IMR-90 (cell line): Measurements from ENCODE around the gene IL1RAPL1. TPM values are rescaled to one million over a fixed set of nuclear protein-coding genes. Genes with fewer than 3 reads are reported as not detected.

Experiments used
- ATAC-seq: fragments of 200-7000 bp; cut with Tn5 transposase; 2 replicates; pipeline ENCODE4 v1.9.1; 2020; ENCODE audit warnings: low read depth, mild to moderate bottlenecking, moderate library complexity
- BruUV-seq: library from RNA; stranded (reverse); fragments of 400-500 nt; replicated peaks from 2 replicates; lab custom pipeline; 2021; lab: Mats Ljungman, UMichigan
- CTCF ChIA-PET: fragments of 300-600 bp; formaldehyde crosslinking; extraction: SDS; loops from one replicate; lab custom pipeline; 2021; ENCODE audit warnings: antibody characterized with exemption; lab: Yijun Ruan, JAX
- POLR2A ChIA-PET: fragments of 300-600 bp; sonication (Branson Sonifier 250); formaldehyde crosslinking; loops from one replicate; lab custom pipeline; 2022; ENCODE audit warnings: antibody characterized with exemption; ENCODE audit not compliant: unreplicated experiment; lab: Charles Lee
- DNase-seq: peaks from one replicate; pipeline ENCODE4 v3.0.0; 2013
- H2AFZ ChIP-seq: replicated peaks from 2 replicates; pipeline ENCODE3; 2013; ENCODE audit warnings: low read length, mild to moderate bottlenecking; ENCODE audit not compliant: poor library complexity
- H2AK5ac ChIP-seq: 2 replicates; pipeline ENCODE4 v1.6.1; 2013; ENCODE audit warnings: low read depth, low read length, inconsistent platforms
- H2AK9ac ChIP-seq: replicated peaks from 2 replicates; pipeline ENCODE3; 2013; ENCODE audit warnings: mild to moderate bottlenecking, low read depth, low read length, moderate library complexity; ENCODE audit not compliant: poor library complexity
- H2BK120ac ChIP-seq: 2 replicates; pipeline ENCODE4 v1.6.1; 2013; ENCODE audit warnings: low read depth, low read length, inconsistent platforms
- H2BK15ac ChIP-seq: 3 replicates; pipeline ENCODE4 v1.6.1; 2013; ENCODE audit warnings: low read depth, low read length, inconsistent platforms
- H2BK20ac ChIP-seq: 2 replicates; pipeline ENCODE4 v1.6.1; 2013; ENCODE audit warnings: low read depth, mild to moderate bottlenecking, inconsistent platforms, low read length, moderate library complexity
- H2BK5ac ChIP-seq: 2 replicates; pipeline ENCODE4 v1.6.1; 2013; ENCODE audit warnings: mild to moderate bottlenecking, low read depth, low read length, inconsistent platforms; ENCODE audit not compliant: poor library complexity, severe bottlenecking
- H3K14ac ChIP-seq: replicated peaks from 2 replicates; pipeline ENCODE4 v1.6.1; 2013; ENCODE audit warnings: low read depth, low read length, inconsistent platforms
- H3K18ac ChIP-seq: 2 replicates; pipeline ENCODE4 v1.6.1; 2013; ENCODE audit warnings: low read depth, low read length, control low read depth
- H3K23ac ChIP-seq: 2 replicates; pipeline ENCODE4 v1.6.1; 2013; ENCODE audit warnings: low read depth, low read length, inconsistent platforms
- H3K27ac ChIP-seq: 2 replicates; pipeline ENCODE4 v1.5.1; 2013; ENCODE audit warnings: mild to moderate bottlenecking, control low read depth, low read length; ENCODE audit not compliant: insufficient read depth
- H3K27me3 ChIP-seq: 2 replicates; pipeline ENCODE4 v1.6.1; 2013; ENCODE audit warnings: low read length; ENCODE audit not compliant: control insufficient read depth, insufficient read depth
- H3K36me3 ChIP-seq: 2 replicates; pipeline ENCODE4 v1.6.1; 2013; ENCODE audit warnings: low read length, mixed read lengths; ENCODE audit not compliant: control insufficient read depth, insufficient read depth
- H3K4ac ChIP-seq: 2 replicates; pipeline ENCODE4 v1.6.1; 2013; ENCODE audit warnings: low read depth, low read length, inconsistent platforms
- H3K4me1 ChIP-seq: 2 replicates; pipeline ENCODE4 v1.6.1; 2013; ENCODE audit warnings: low read length, mixed read lengths; ENCODE audit not compliant: control insufficient read depth, insufficient read depth
- H3K4me2 ChIP-seq: 2 replicates; pipeline ENCODE4 v1.6.1; 2013; ENCODE audit warnings: low read depth, mild to moderate bottlenecking, control low read depth, low read length, moderate library complexity
- H3K4me3 ChIP-seq: 2 replicates; pipeline ENCODE4 v1.5.1; 2013; ENCODE audit warnings: low read depth, mild to moderate bottlenecking, control low read depth, low read length, moderate library complexity; ENCODE audit not compliant: insufficient read depth
- H3K56ac ChIP-seq: 2 replicates; pipeline ENCODE4 v1.6.1; 2013; ENCODE audit warnings: low read length, inconsistent platforms; ENCODE audit not compliant: insufficient read depth; ENCODE audit errors: extremely low read depth
- H3K79me1 ChIP-seq, 2 experiments: 2 replicates each; pipeline ENCODE4 v1.6.1; 2013; ENCODE audit warnings: low read length in 2 of 2, inconsistent platforms in 1 of 2, low read depth in 1 of 2
- H3K9ac ChIP-seq: 2 replicates; pipeline ENCODE4 v1.6.1; 2013; ENCODE audit warnings: low read depth, low read length, control low read depth
- H3K9me1 ChIP-seq: 2 replicates; pipeline ENCODE4 v1.6.1; 2013; ENCODE audit warnings: low read length, inconsistent platforms; ENCODE audit not compliant: insufficient read depth
- H3K9me3 ChIP-seq: 2 replicates; pipeline ENCODE4 v1.6.1; 2013; ENCODE audit warnings: low read length; ENCODE audit not compliant: control insufficient read depth, insufficient read depth
- H4K20me1 ChIP-seq: 2 replicates; pipeline ENCODE4 v1.6.1; 2013; ENCODE audit warnings: low read length, inconsistent platforms; ENCODE audit not compliant: insufficient read depth
- H4K5ac ChIP-seq: 2 replicates; pipeline ENCODE4 v1.6.1; 2013; ENCODE audit warnings: mild to moderate bottlenecking, low read depth, low read length, control low read depth
- H4K8ac ChIP-seq, 2 experiments: 2 replicates each; pipeline ENCODE4 v1.6.1; 2013; ENCODE audit warnings: low read depth in 2 of 2, low read length in 2 of 2, control low read depth in 1 of 2, inconsistent platforms in 1 of 2
- H4K91ac ChIP-seq: 2 replicates; pipeline ENCODE4 v1.6.1; 2013; ENCODE audit warnings: low read depth, low read length, inconsistent platforms; ENCODE audit not compliant: insufficient read depth
- BHLHE40 ChIP-seq: fragments of 150-350 bp; IDR thresholded peaks from 2 replicates; pipeline ENCODE4 v1.6.1; 2016; ENCODE audit warnings: mild to moderate bottlenecking, low read depth, low read length
- CEBPB ChIP-seq: IDR thresholded peaks from 2 replicates; pipeline ENCODE4 v1.6.1; 2012; ENCODE audit warnings: low read depth, low read length, improper control_type of control experiment
- CHD1 ChIP-seq: IDR thresholded peaks from 2 replicates; pipeline ENCODE4 v1.6.1; 2012; ENCODE audit warnings: low read depth, low read length, improper control_type of control experiment
- ELK1 ChIP-seq: fragments of 150-350 bp; IDR thresholded peaks from 2 replicates; pipeline ENCODE4 v1.6.1; 2016; ENCODE audit warnings: low read depth, mild to moderate bottlenecking, low read length, moderate library complexity, borderline replicate concordance
- FOS ChIP-seq: fragments of 150-350 bp; IDR thresholded peaks from 2 replicates; pipeline ENCODE4 v1.6.1; 2016; ENCODE audit warnings: low read depth, low read length
- MAFK ChIP-seq: IDR thresholded peaks from 2 replicates; pipeline ENCODE4 v1.6.1; 2012; ENCODE audit warnings: low read depth, low read length, improper control_type of control experiment
- MAZ ChIP-seq: IDR thresholded peaks from 2 replicates; pipeline ENCODE4 v1.6.1; 2012; ENCODE audit warnings: low read depth, mild to moderate bottlenecking, low read length, improper control_type of control experiment, moderate library complexity, borderline replicate concordance
- MXI1 ChIP-seq: IDR thresholded peaks from 2 replicates; pipeline ENCODE4 v1.6.1; 2012; ENCODE audit warnings: low read depth, mild to moderate bottlenecking, low read length, moderate library complexity, borderline replicate concordance
- NFE2L2 ChIP-seq: fragments of 150-350 bp; IDR thresholded peaks from 2 replicates; pipeline ENCODE4 v1.6.1; 2016; ENCODE audit warnings: low read depth, mild to moderate bottlenecking, low read length
- POLR2A ChIP-seq: IDR thresholded peaks from 2 replicates; pipeline ENCODE4 v1.6.1; 2012; ENCODE audit warnings: mild to moderate bottlenecking, low read depth, low read length
- RAD21 ChIP-seq: IDR thresholded peaks from 2 replicates; pipeline ENCODE4 v1.6.1; 2012; ENCODE audit warnings: low read length, improper control_type of control experiment
- RCOR1 ChIP-seq: IDR thresholded peaks from 2 replicates; pipeline ENCODE4 v1.6.1; 2012; ENCODE audit warnings: mild to moderate bottlenecking, low read length, improper control_type of control experiment; ENCODE audit not compliant: insufficient replicate concordance
- RFX5 ChIP-seq: IDR thresholded peaks from 2 replicates; pipeline ENCODE4 v1.8.0; 2012; ENCODE audit warnings: low read depth, mild to moderate bottlenecking, low read length, moderate library complexity
- SMC3 ChIP-seq: fragments of 150-350 bp; IDR thresholded peaks from 2 replicates; pipeline ENCODE4 v1.6.1; 2016; ENCODE audit warnings: low read depth, mild to moderate bottlenecking, antibody characterized with exemption, low read length, moderate library complexity
- USF2 ChIP-seq: fragments of 150-350 bp; IDR thresholded peaks from 2 replicates; pipeline ENCODE4 v1.6.1; 2017; ENCODE audit warnings: mild to moderate bottlenecking, antibody characterized with exemption, low read length, low read depth
- WGBS, 2 experiments: methylation state at CpG; one replicate each; pipeline versions ENCODE4 v1.1.5 to v1.1.7; 2013; ENCODE audit warnings: missing lambda C conversion rate in 2 of 2; ENCODE audit not compliant: insufficient read length in 1 of 2; ENCODE audit errors: extremely low coverage in 2 of 2; 5-methylcytosine and 5-hydroxymethylcytosine counted together
- dilution Hi-C: fragments of 300-500 bp; cut with HindIII; formaldehyde crosslinking; loops from one replicate; pipeline ENCODE4 v1.14.3; 2018; ENCODE audit warnings: low sequenced_read_pairs; ENCODE audit not compliant: unreplicated experiment
- in situ Hi-C: fragments of 300-500 bp; cut with MboI; formaldehyde crosslinking; loops from 3 replicates; pipeline ENCODE4 v1.14.3; 2019; ENCODE audit warnings: low sequenced_read_pairs, inconsistent platforms, mixed read lengths
- intact Hi-C: fragments of 100-400 bp; cut with micrococcal nuclease; formaldehyde crosslinking; loops from 2 replicates; pipeline ENCODE4 v1.10.0; 2022
- polyA plus RNA-seq, 3 experiments: library from polyadenylated mRNA; depleted of rRNA; stranded (reverse); fragments of >200 nt; gene quantifications; 2 replicates each; pipeline ENCODE4 v1.2.3, GENCODE V29; 2012; ENCODE audit warnings: low replicate concordance in 1 of 3
- total RNA-seq: library from RNA; depleted of rRNA; stranded (reverse); fragments of >200 nt; gene quantifications from 2 replicates; pipeline ENCODE4 v1.2.3, GENCODE V29; 2012
- TF ChIP-seq, protein P1 (sequence below): conservative IDR thresholded peaks from 2 replicates; pipeline ENCODE4 v1.5.1; 2012; ENCODE audit warnings: mild to moderate bottlenecking, low read depth, low read length, improper control_type of control experiment

IL1RAPL1 gene
- total and polyA plus RNA-seq, 2 of the 4 experiments (the other 2 are of a cell fraction) = 1.5 to 9.0 TPM

DNA sequence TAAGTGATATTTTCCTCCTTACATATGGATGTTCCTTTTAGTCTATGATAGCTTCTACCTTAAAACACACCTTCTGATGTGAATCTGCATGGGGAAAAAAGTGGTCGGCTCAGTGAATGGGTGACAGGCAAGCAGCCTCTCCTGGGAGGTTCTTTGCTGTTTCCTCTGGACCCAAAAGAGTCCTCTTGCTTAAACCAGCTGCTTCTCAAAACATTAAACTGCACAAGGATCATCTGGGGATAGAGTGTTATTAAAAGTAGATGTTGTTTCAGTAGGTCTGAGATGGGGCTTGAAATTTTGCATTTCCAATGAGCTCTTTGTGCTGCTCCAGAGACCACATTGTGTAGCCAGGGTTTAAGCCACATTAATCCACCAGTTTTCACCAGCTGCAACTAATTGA, 452.9 kb downstream of the IL1RAPL1 start:
- CTCF ChIA-PET = interaction anchor here (0.5 kb wide), 1 partner anchor 438 kb away, joined by 5 read pairs; no protein-coding TSS in a partner anchor
- Histone ChIP-seq H2BK5ac (no peak overlapping the region), H4K5ac (no peak overlapping the region), H3K9me3 (no peaks in the 10 kb centered on the region), H3K4me3 (no peak overlapping the region), H2AK9ac (no peak overlapping the region), H2BK15ac (no peak overlapping the region), H3K9me1 (no peaks in the 10 kb centered on the region), H3K18ac (no peak overlapping the region), H2AFZ (no peak overlapping the region), H3K9ac (no peak overlapping the region), H2AK5ac (no peak overlapping the region), H4K20me1 (no peaks in the 10 kb centered on the region), H2BK120ac (no peak overlapping the region), H3K14ac (no peak overlapping the region), H3K4ac (no peak overlapping the region), H3K4me2 (no peak overlapping the region), H3K56ac (no peak overlapping the region), H2BK20ac (no peak overlapping the region), H4K91ac (no peak overlapping the region), H3K79me1 (no peaks in the 10 kb centered on the region), H3K23ac (no peak overlapping the region), H3K36me3 (no peaks in the 10 kb centered on the region), H4K8ac (no peak overlapping the region), H3K27ac (no peak overlapping the region), H3K4me1 (no peaks in the 10 kb centered on the region), H3K27me3 (no peaks in the 10 kb centered on the region)
- intact Hi-C loops = loop anchor here (5.0 kb wide), 1 partner anchor 453 kb away; the partner anchor contains the start of gene IL1RAPL1
- no TSS peak for BruUV-seq
- DNase-seq (no peak), ATAC-seq (no peak)
- dilution Hi-C loops = no loop called here
- WGBS, 2 experiments = no CpG with 5 or more reads among the region's 1 CpG
- TF ChIP-seq RFX5 (no peak), BHLHE40 (no peak), SMC3 (no peak), ELK1 (no peak), POLR2A (no peak), CHD1 (no peak), MAZ (no peak), USF2 (no peak), NFE2L2 (no peak), FOS (no peak), MAFK (no peak), MXI1 (no peak), CEBPB (no peak), RAD21 (no peak), RCOR1 (no peak)
- TF ChIP-seq, protein P1, sequence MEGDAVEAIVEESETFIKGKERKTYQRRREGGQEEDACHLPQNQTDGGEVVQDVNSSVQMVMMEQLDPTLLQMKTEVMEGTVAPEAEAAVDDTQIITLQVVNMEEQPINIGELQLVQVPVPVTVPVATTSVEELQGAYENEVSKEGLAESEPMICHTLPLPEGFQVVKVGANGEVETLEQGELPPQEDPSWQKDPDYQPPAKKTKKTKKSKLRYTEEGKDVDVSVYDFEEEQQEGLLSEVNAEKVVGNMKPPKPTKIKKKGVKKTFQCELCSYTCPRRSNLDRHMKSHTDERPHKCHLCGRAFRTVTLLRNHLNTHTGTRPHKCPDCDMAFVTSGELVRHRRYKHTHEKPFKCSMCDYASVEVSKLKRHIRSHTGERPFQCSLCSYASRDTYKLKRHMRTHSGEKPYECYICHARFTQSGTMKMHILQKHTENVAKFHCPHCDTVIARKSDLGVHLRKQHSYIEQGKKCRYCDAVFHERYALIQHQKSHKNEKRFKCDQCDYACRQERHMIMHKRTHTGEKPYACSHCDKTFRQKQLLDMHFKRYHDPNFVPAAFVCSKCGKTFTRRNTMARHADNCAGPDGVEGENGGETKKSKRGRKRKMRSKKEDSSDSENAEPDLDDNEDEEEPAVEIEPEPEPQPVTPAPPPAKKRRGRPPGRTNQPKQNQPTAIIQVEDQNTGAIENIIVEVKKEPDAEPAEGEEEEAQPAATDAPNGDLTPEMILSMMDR = no peak
- in situ Hi-C loops = no loop called here
- POLR2A ChIA-PET = no interaction called here
